Esophagus muscularis mucosa (tissue), 4 donors: ENCODE data around the gene ATP5MC2. TPM values are rescaled to one million over a fixed set of nuclear protein-coding genes. Genes with fewer than 3 reads are reported as not detected.

Experiments
- DNase-seq: peaks from one replicate; pipeline ENCODE4 v3.0.0-alpha.2; 2017; ENCODE audit errors: extremely low spot score
- H3K27ac ChIP-seq, 4 donors: fragments of 200-600 bp; sonication (generic); replicated peaks in 1 of 4; 1 replicate in 3 of 4; 2 replicates in 1 of 4; pipeline ENCODE4 v1.5.1; 2016 to 2019; ENCODE audit warnings: mild to moderate bottlenecking in 1 of 4
- H3K27me3 ChIP-seq, 4 donors: fragments of 200-600 bp; sonication (generic); one replicate each; pipeline versions ENCODE4 v1.5.1 to v1.6.0; 2016 to 2019
- H3K36me3 ChIP-seq, 4 donors: fragments of 200-600 bp; sonication (generic); one replicate each; pipeline ENCODE4 v1.5.1; 2016 to 2019
- H3K4me1 ChIP-seq, 4 donors: fragments of 200-600 bp; sonication (generic); one replicate each; pipeline ENCODE4 v1.5.1; 2016 to 2019
- H3K4me3 ChIP-seq, 4 donors: fragments of 200-600 bp; sonication (generic); 1 replicate in 2 of 4; 2 replicates in 2 of 4; pipeline ENCODE4 v1.5.1; 2016 to 2019; ENCODE audit warnings: mild to moderate bottlenecking in 4 of 4, moderate library complexity in 1 of 4
- H3K9me3 ChIP-seq, 4 donors: fragments of 200-600 bp; sonication (generic); 1 replicate in 3 of 4; 2 replicates in 1 of 4; pipeline ENCODE4 v1.5.1; 2016 to 2019
- CTCF ChIP-seq, 3 experiments: fragments of 200-600 bp in 2 of 3; fragments of 450-650 bp in 1 of 3; sonication (generic) in 2 of 3; IDR thresholded peaks; one replicate each; pipeline ENCODE4 v1.5.1; 2017 to 2019; ENCODE audit warnings: antibody characterized with exemption in 3 of 3, mild to moderate bottlenecking in 2 of 3, moderate library complexity in 1 of 3
- EP300 ChIP-seq: sonication (generic); formaldehyde crosslinking; IDR thresholded peaks from one replicate; pipeline ENCODE4 v1.6.1; 2017; ENCODE audit warnings: antibody characterized with exemption
- POLR2A ChIP-seq: fragments of 450-650 bp; IDR thresholded peaks from one replicate; pipeline ENCODE4 v1.6.1; 2017; ENCODE audit warnings: antibody characterized with exemption, moderate library complexity, mild to moderate bottlenecking, low read depth
- POLR2AphosphoS5 ChIP-seq, 2 donors: sonication (generic); formaldehyde crosslinking; IDR thresholded peaks; one replicate each; pipeline ENCODE4 v1.6.1; 2017; ENCODE audit warnings: antibody characterized with exemption in 2 of 2
- WGBS: methylation state at CpG from one replicate; pipeline ENCODE4 v1.1.5; 2018; 5-methylcytosine and 5-hydroxymethylcytosine counted together
- intact Hi-C: fragments of 100-400 bp; cut with DNase I; formaldehyde crosslinking; loops from one replicate; pipeline ENCODE4 v1.15.1; 2023
- total RNA-seq, 4 donors: library from RNA; depleted of rRNA; stranded (reverse); fragments of >200 nt; gene quantifications; one replicate each; pipeline versions ENCODE4 v1.1.0 to v1.2.1, GENCODE V29; 2016

ATP5MC2 gene
- total RNA-seq, 4 donors from 2014 or later, result 204 to 266 (median 235) TPM

GRCh38 chr12:53695152-53696145, 19.6 kb upstream of the ATP5MC2 start:
- peak overlapping the region; percentile 31 to 48 (median 38) for H3K4me3 ChIP-seq
- no peak for DNase-seq
- no peaks in the 10 kb centered on the region for H3K9me3 ChIP-seq
- H3K27ac ChIP-seq, result no peak overlapping the region
- H3K4me1 ChIP-seq, result peaks cover 21 to 27% (median 25%) of the 10 kb centered on the region in 4 donors
- TF ChIP-seq POLR2AphosphoS5 (IDR thresholded peaks at IDR 0.05) (no peak), CTCF (IDR thresholded peaks at IDR 0.05) (peak in 1 of 3 experiments; percentile 9)
- intact Hi-C loops, result no loop called here
- H3K36me3 ChIP-seq, result no peaks in the 10 kb centered on the region
- peaks cover 6 to 83% (median 33%) of the 10 kb centered on the region in 4 donors for H3K27me3 ChIP-seq
- 15% methylated on average over 41 of the region's 57 CpGs for WGBS

GRCh38 chr12:53694756-53695151, 18.9 kb upstream of the ATP5MC2 start:
- Histone ChIP-seq H3K27me3 (peaks cover 6 to 77% (median 31%) of the 10 kb centered on the region in 4 donors), H3K4me1 (peaks cover 21 to 27% (median 25%) of the 10 kb centered on the region in 4 donors), H3K4me3 (peak overlapping the region; percentile 31 to 48 (median 38)), H3K27ac (no peak overlapping the region), H3K9me3 (no peaks in the 10 kb centered on the region), H3K36me3 (no peaks in the 10 kb centered on the region)
- TF ChIP-seq CTCF (IDR thresholded peaks at IDR 0.05) (no peak), EP300 (no peak), POLR2A (no peak), POLR2AphosphoS5 (IDR thresholded peaks at IDR 0.05) (no peak)
- intact Hi-C loops, result no loop called here
- no peak for DNase-seq
- 58% methylated on average over 16 of the region's 16 CpGs for WGBS

GRCh38 chr12:53688134-53688533, 12.3 kb upstream of the ATP5MC2 start:
- no peak for TF ChIP-seq EP300
- no peak for TF ChIP-seq POLR2AphosphoS5 (IDR thresholded peaks at IDR 0.05)
- no peak for TF ChIP-seq POLR2A
- no peak for TF ChIP-seq CTCF (IDR thresholded peaks at IDR 0.05)
- peaks cover 0 to 13% (median 0%) of the 10 kb centered on the region in 4 donors for H3K27me3 ChIP-seq
- H3K4me3 ChIP-seq, result no peak overlapping the region
- no peaks in the 10 kb centered on the region for H3K9me3 ChIP-seq
- no peak overlapping the region for H3K27ac ChIP-seq
- no peaks in the 10 kb centered on the region for H3K4me1 ChIP-seq
- 86% methylated on average over 4 of the region's 4 CpGs for WGBS
- no peaks in the 10 kb centered on the region for H3K36me3 ChIP-seq
- intact Hi-C loops, result no loop called here
- DNase-seq, result no peak

- peaks cover 0 to 7% (median 0%) of the 10 kb centered on the region in 4 donors for H3K27me3 ChIP-seq
- H3K36me3 ChIP-seq, result no peaks in the 10 kb centered on the region
- intact Hi-C loops, result no loop called here
- no peak overlapping the region for H3K4me3 ChIP-seq
- 88% methylated on average over 3 of the region's 3 CpGs for WGBS
- no peaks in the 10 kb centered on the region for H3K9me3 ChIP-seq
- no peak overlapping the region for H3K27ac ChIP-seq
- DNase-seq, result no peak
- H3K4me1 ChIP-seq, result no peaks in the 10 kb centered on the region
- TF ChIP-seq POLR2AphosphoS5 (IDR thresholded peaks at IDR 0.05) (no peak), POLR2A (no peak), EP300 (no peak), CTCF (IDR thresholded peaks at IDR 0.05) (no peak)
Measured at GRCh38 chr12:53686436-53686835, 10.6 kb upstream of the ATP5MC2 start.
